Neural progenitor cell (in vitro differentiated cells): ENCODE data around the gene CEBPA.

Experiments
- EZH2 ChIP-seq: fragments of 200-600 bp; sonication (generic); IDR thresholded peaks from 2 replicates; pipeline ENCODE4 v1.6.1; 2017; ENCODE audit warnings: antibody characterized with exemption, mild to moderate bottlenecking, moderate library complexity
- EZH2phosphoT487 ChIP-seq: fragments of 200-600 bp; sonication (generic); IDR thresholded peaks from 2 replicates; pipeline ENCODE4 v1.6.1; 2017; ENCODE audit warnings: antibody characterized with exemption
- TF ChIP-seq, protein P1 (sequence below): fragments of 200-600 bp; sonication (generic); IDR thresholded peaks from 2 replicates; pipeline ENCODE4 v1.5.1; 2017; ENCODE audit warnings: antibody characterized with exemption, mild to moderate bottlenecking

DNA sequence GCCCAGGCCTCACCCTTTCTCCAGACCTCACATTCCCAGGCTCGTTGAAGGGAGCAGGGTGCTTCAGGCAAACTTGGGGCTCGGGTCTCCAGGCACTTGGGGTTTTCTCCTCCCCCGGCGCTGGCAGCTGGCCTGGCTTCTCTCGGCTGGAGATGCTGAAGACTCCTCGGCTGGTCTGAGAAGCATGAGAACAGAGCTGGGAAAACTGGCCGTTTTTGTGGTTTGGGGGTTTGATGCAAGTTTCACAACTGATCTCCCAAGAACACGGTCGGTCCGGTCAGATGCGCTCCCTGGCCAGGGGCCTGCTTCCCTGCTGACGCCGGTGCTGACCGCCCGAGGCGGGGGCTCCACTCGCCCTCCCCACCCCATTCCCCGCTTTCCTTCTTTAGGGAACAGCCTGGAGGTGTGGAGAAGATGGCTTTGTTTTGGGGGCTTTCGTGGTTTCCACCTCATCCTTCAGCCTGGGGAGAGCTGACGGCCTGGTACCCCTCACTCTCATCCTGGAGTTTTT is 35.3 kb downstream of the CEBPA start:
- TF ChIP-seq, protein P1, sequence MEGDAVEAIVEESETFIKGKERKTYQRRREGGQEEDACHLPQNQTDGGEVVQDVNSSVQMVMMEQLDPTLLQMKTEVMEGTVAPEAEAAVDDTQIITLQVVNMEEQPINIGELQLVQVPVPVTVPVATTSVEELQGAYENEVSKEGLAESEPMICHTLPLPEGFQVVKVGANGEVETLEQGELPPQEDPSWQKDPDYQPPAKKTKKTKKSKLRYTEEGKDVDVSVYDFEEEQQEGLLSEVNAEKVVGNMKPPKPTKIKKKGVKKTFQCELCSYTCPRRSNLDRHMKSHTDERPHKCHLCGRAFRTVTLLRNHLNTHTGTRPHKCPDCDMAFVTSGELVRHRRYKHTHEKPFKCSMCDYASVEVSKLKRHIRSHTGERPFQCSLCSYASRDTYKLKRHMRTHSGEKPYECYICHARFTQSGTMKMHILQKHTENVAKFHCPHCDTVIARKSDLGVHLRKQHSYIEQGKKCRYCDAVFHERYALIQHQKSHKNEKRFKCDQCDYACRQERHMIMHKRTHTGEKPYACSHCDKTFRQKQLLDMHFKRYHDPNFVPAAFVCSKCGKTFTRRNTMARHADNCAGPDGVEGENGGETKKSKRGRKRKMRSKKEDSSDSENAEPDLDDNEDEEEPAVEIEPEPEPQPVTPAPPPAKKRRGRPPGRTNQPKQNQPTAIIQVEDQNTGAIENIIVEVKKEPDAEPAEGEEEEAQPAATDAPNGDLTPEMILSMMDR, result no peak
- TF ChIP-seq EZH2phosphoT487 (no peak), EZH2 (no peak)
